Tibial nerve (tissue), 4 donors: ENCODE results near the gene FGGY. TPM values are rescaled to one million over a fixed set of nuclear protein-coding genes. Genes with fewer than 3 reads are reported as not detected.

Experiments used
- DNase-seq, 2 donors: peaks; one replicate each; pipeline ENCODE4 v3.0.0-alpha.2; 2019; ENCODE audit warnings: low spot score in 2 of 2
- H3K27ac ChIP-seq, 4 donors: fragments of 200-600 bp; sonication (generic) in 3 of 4; one replicate each; pipeline ENCODE4 v1.5.1; 2017 to 2019; ENCODE audit warnings: mild to moderate bottlenecking in 1 of 4
- H3K27me3 ChIP-seq, 2 donors: fragments of 200-600 bp; sonication (generic) in 1 of 2; one replicate each; pipeline versions ENCODE4 v1.5.1 to v1.6.0; 2017 to 2019
- H3K36me3 ChIP-seq, 3 donors: fragments of 200-600 bp; sonication (generic); one replicate each; pipeline ENCODE4 v1.5.1; 2018 to 2019
- H3K4me1 ChIP-seq, 4 donors: fragments of 200-600 bp; sonication (generic) in 3 of 4; one replicate each; pipeline ENCODE4 v1.5.1; 2017 to 2019
- H3K4me3 ChIP-seq, 4 donors: fragments of 200-600 bp; sonication (generic) in 3 of 4; one replicate each; pipeline ENCODE4 v1.5.1; 2017 to 2019; ENCODE audit warnings: mild to moderate bottlenecking in 1 of 4, moderate library complexity in 1 of 4
- H3K9me3 ChIP-seq, 4 donors: fragments of 200-600 bp; sonication (generic) in 3 of 4; one replicate each; pipeline ENCODE4 v1.5.1; 2017 to 2019
- CTCF ChIP-seq, 5 experiments: fragments of 200-600 bp in 3 of 5; fragments of 450-650 bp in 2 of 5; sonication (generic) in 3 of 5; IDR thresholded peaks; one replicate each; pipeline ENCODE4 v1.5.1; 2016 to 2019; ENCODE audit warnings: antibody characterized with exemption in 5 of 5, mild to moderate bottlenecking in 3 of 5, moderate library complexity in 2 of 5
- EP300 ChIP-seq, 2 donors: sonication (generic); formaldehyde crosslinking; IDR thresholded peaks; one replicate each; pipeline ENCODE4 v1.6.1; 2017; ENCODE audit warnings: antibody characterized with exemption in 2 of 2, mild to moderate bottlenecking in 1 of 2
- POLR2A ChIP-seq, 2 donors: fragments of 450-650 bp; IDR thresholded peaks; one replicate each; pipeline ENCODE4 v1.6.1; 2017; ENCODE audit warnings: antibody characterized with exemption in 2 of 2, mild to moderate bottlenecking in 2 of 2, moderate library complexity in 2 of 2
- WGBS, 2 donors: methylation state at CpG; one replicate each; pipeline ENCODE4 v1.1.5; 2018; 5-methylcytosine and 5-hydroxymethylcytosine counted together
- total RNA-seq, 4 donors: library from RNA; depleted of rRNA; stranded (reverse); fragments of >200 nt; gene quantifications; one replicate each; pipeline ENCODE4 v1.1.0, GENCODE V29; 2016

FGGY gene
- total RNA-seq, 4 donors from 2014 or later: 27.0 to 40.6 (median 32.9) TPM

- TF ChIP-seq POLR2A (IDR thresholded peaks at IDR 0.05) (no peak), EP300 (IDR thresholded peaks at IDR 0.05) (no peak), CTCF (IDR thresholded peaks at IDR 0.05) (no peak)
- no peaks in the 10 kb centered on the region for H3K9me3 ChIP-seq
- no peaks in the 10 kb centered on the region for H3K27me3 ChIP-seq
- no peak overlapping the region for H3K4me3 ChIP-seq
- WGBS, 2 donors: 90 to 97% methylated on average over 2 of the region's 2 CpGs
- DNase-seq: no peak
- H3K27ac ChIP-seq: no peak overlapping the region
- peaks cover 0 to 21% (median 3%) of the 10 kb centered on the region in 4 donors for H3K4me1 ChIP-seq
- no peaks in the 10 kb centered on the region for H3K36me3 ChIP-seq
These were observed 248.9 kb downstream of the FGGY start for GRCh38 chr1:59545830-59546229.

GRCh38 chr1:59549066-59549837 is 252.4 kb downstream of the FGGY start:
- DNase-seq: no peak
- 88% methylated on average over 5 of the region's 5 CpGs for WGBS, 2 donors
- peaks cover 0 to 16% (median 3%) of the 10 kb centered on the region in 4 donors for H3K4me1 ChIP-seq
- no peak overlapping the region for H3K4me3 ChIP-seq
- TF ChIP-seq POLR2A (IDR thresholded peaks at IDR 0.05) (no peak), EP300 (IDR thresholded peaks at IDR 0.05) (no peak), CTCF (IDR thresholded peaks at IDR 0.05) (no peak)
- H3K36me3 ChIP-seq: no peaks in the 10 kb centered on the region
- no peaks in the 10 kb centered on the region for H3K9me3 ChIP-seq
- H3K27me3 ChIP-seq: no peaks in the 10 kb centered on the region
- peak overlapping the region in 2 of 4 donors; percentile 26 to 74 for H3K27ac ChIP-seq

- Histone ChIP-seq H3K27ac (peak overlapping the region in 3 of 4 donors; percentile 5 to 77 (median 74)), H3K36me3 (no peaks in the 10 kb centered on the region), H3K4me1 (peaks cover 0 to 16% (median 3%) of the 10 kb centered on the region in 4 donors), H3K4me3 (no peak overlapping the region), H3K9me3 (no peaks in the 10 kb centered on the region), H3K27me3 (no peaks in the 10 kb centered on the region)
- TF ChIP-seq CTCF (IDR thresholded peaks at IDR 0.05): peak in 1 of 5 experiments; percentile 13
- TF ChIP-seq EP300 (IDR thresholded peaks at IDR 0.05): peak; percentile 62 to 91
- TF ChIP-seq POLR2A (IDR thresholded peaks at IDR 0.05): no peak
- 31 to 46% methylated on average over 3 of the region's 3 CpGs for WGBS, 2 donors
- peak; percentile 37 to 60 for DNase-seq
These were observed 253.0 kb downstream of the FGGY start for GRCh38 chr1:59549903-59550302.

- H3K4me1 ChIP-seq: peaks cover 0 to 16% (median 3%) of the 10 kb centered on the region in 4 donors
- no peaks in the 10 kb centered on the region for H3K27me3 ChIP-seq
- H3K4me3 ChIP-seq: no peak overlapping the region
- WGBS, 2 donors: 64 to 81% methylated on average over 3 of the region's 3 CpGs
- TF ChIP-seq POLR2A (IDR thresholded peaks at IDR 0.05): no peak
- TF ChIP-seq CTCF (IDR thresholded peaks at IDR 0.05): no peak
- no peak for TF ChIP-seq EP300 (IDR thresholded peaks at IDR 0.05)
- H3K9me3 ChIP-seq: no peaks in the 10 kb centered on the region
- DNase-seq: no peak
- H3K27ac ChIP-seq: no peak overlapping the region
- peaks cover 0 to 7% (median 0%) of the 10 kb centered on the region in 3 donors for H3K36me3 ChIP-seq
These were observed 255.1 kb downstream of the FGGY start for GRCh38 chr1:59552007-59552406.

DNA sequence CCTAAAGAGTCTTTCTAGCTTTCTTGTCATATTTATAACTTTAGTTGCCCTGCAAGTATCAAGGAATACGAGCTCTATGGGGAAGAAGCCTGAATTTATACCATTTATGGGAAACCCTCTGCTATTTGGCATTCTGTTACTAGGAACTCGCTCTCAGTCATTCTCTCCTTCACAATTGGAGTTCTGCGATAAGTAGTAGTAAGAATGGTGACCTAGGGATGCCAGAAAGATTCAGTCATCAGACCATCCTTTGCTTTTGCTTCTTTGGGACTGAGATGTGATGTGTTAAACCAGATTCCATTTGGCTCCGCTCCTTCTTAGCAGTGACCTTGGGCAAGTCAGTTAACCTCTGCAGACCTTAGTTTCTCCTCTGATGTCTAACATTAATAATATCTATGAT is 256.5 kb downstream of the FGGY start:
- Histone ChIP-seq H3K27ac (no peak overlapping the region), H3K36me3 (peaks cover 0 to 11% (median 0%) of the 10 kb centered on the region in 3 donors), H3K9me3 (peaks cover 0 to 3% (median under 1%) of the 10 kb centered on the region in 4 donors), H3K27me3 (no peaks in the 10 kb centered on the region), H3K4me1 (peaks cover 0 to 16% (median 3%) of the 10 kb centered on the region in 4 donors), H3K4me3 (no peak overlapping the region)
- TF ChIP-seq POLR2A (IDR thresholded peaks at IDR 0.05): no peak
- TF ChIP-seq EP300 (IDR thresholded peaks at IDR 0.05): no peak
- TF ChIP-seq CTCF (IDR thresholded peaks at IDR 0.05): no peak
- 65 to 74% methylated on average over 4 of the region's 4 CpGs for WGBS, 2 donors
- DNase-seq: no peak
